Fibroblast of lung (primary cell): ENCODE results near the gene ATP10A. TPM values are rescaled to one million over a fixed set of nuclear protein-coding genes. Genes with fewer than 3 reads are reported as not detected.

ENCODE experiments used
- DNase-seq, 2 donors: peaks; one replicate each; pipeline versions ENCODE4 v3.0.0 to v3.0.0-alpha.2; 2010; ENCODE audit warnings: low read depth in 2 of 2
- H2AFZ ChIP-seq: 2 replicates; pipeline ENCODE4 v1.5.1; 2012; ENCODE audit warnings: low read length, control low read depth, inconsistent platforms
- H3K27ac ChIP-seq: 2 replicates; pipeline ENCODE4 v1.5.1; 2011; ENCODE audit warnings: low read length, control low read depth; ENCODE audit not compliant: insufficient read depth
- H3K27me3 ChIP-seq: 2 replicates; pipeline ENCODE4 v1.5.1; 2011; ENCODE audit warnings: mild to moderate bottlenecking, low read length; ENCODE audit not compliant: control insufficient read depth, insufficient read depth
- H3K36me3 ChIP-seq: 2 replicates; pipeline ENCODE4 v1.5.1; 2011; ENCODE audit warnings: low read length; ENCODE audit not compliant: control insufficient read depth, insufficient read depth
- H3K4me1 ChIP-seq: 2 replicates; pipeline ENCODE4 v1.5.1; 2011; ENCODE audit warnings: low read length; ENCODE audit not compliant: control insufficient read depth, insufficient read depth; ENCODE audit errors: extremely low read depth
- H3K4me2 ChIP-seq: 2 replicates; pipeline ENCODE4 v1.5.1; 2011; ENCODE audit warnings: low read length, control low read depth; ENCODE audit not compliant: insufficient read depth; ENCODE audit errors: extremely low read depth
- H3K4me3 ChIP-seq, 4 experiments: fragments of 200-600 bp in 1 of 4; sonication (generic) in 1 of 4; replicated peaks in 1 of 4; 2 replicates each; pipeline ENCODE4 v1.5.1; 2011 to 2016; ENCODE audit warnings: low read length in 4 of 4, low read depth in 3 of 4, mild to moderate bottlenecking in 3 of 4, control low read depth in 2 of 4, inconsistent platforms in 1 of 4, mixed read lengths in 1 of 4; ENCODE audit not compliant: insufficient read depth in 1 of 4; ENCODE audit errors: control extremely low read depth in 1 of 4
- H3K79me2 ChIP-seq: 2 replicates; pipeline ENCODE4 v1.5.1; 2012; ENCODE audit warnings: mild to moderate bottlenecking, low read length, inconsistent platforms; ENCODE audit not compliant: control insufficient read depth, insufficient read depth
- H3K9ac ChIP-seq: 2 replicates; pipeline ENCODE4 v1.5.1; 2011; ENCODE audit warnings: mild to moderate bottlenecking, low read length, control low read depth; ENCODE audit not compliant: insufficient read depth
- H3K9me3 ChIP-seq: 2 replicates; pipeline ENCODE4 v1.5.1; 2012; ENCODE audit warnings: low read depth, low read length; ENCODE audit not compliant: control insufficient read depth, insufficient read depth
- H4K20me1 ChIP-seq: 2 replicates; pipeline ENCODE4 v1.5.1; 2011; ENCODE audit warnings: low read length; ENCODE audit not compliant: control insufficient read depth, insufficient read depth; ENCODE audit errors: extremely low read depth
- CTCF ChIP-seq, 2 donors: IDR thresholded peaks in 1 of 2; conservative IDR thresholded peaks in 1 of 2; 1 replicate in 1 of 2; 2 replicates in 1 of 2; pipeline ENCODE4 v1.5.1; 2011 to 2012; ENCODE audit warnings: low read length in 2 of 2, control low read depth in 1 of 2, inconsistent platforms in 1 of 2, low read depth in 1 of 2, mild to moderate bottlenecking in 1 of 2
- EZH2 ChIP-seq: IDR thresholded peaks from 2 replicates; pipeline ENCODE4 v1.5.1; 2012; ENCODE audit warnings: low read length, control low read depth, mild to moderate bottlenecking; ENCODE audit errors: missing control alignments
- polyA plus RNA-seq, 2 donors: library from polyadenylated mRNA; depleted of rRNA in 1 of 2; stranded (reverse) in 1 of 2; unstranded in 1 of 2; fragments of >200 nt; gene quantifications; 2 replicates each; pipeline ENCODE4 v1.2.1, GENCODE V29; 2011 to 2012; ENCODE audit warnings: missing spikeins in 1 of 2
- total RNA-seq: library from RNA; depleted of rRNA; stranded (reverse); fragments of >200 nt; gene quantifications from 2 replicates; pipeline ENCODE4 v1.2.1, GENCODE V29; 2014

The ATP10A gene
- total and polyA plus RNA-seq, 2 donors (not counting 1 experiment from before 2014, with no cell fraction given) = 12.7 to 13.8 TPM

- Histone ChIP-seq H3K4me2 (no peak overlapping the region), H3K27ac (no peak overlapping the region), H4K20me1 (no peaks in the 10 kb centered on the region), H3K79me2 (peaks cover 10% of the 10 kb centered on the region), H3K9me3 (no peaks in the 10 kb centered on the region), H2AFZ (no peak overlapping the region), H3K4me3 (no peak overlapping the region), H3K9ac (no peak overlapping the region), H3K36me3 (no peaks in the 10 kb centered on the region), H3K4me1 (peaks cover 9% of the 10 kb centered on the region), H3K27me3 (no peaks in the 10 kb centered on the region)
- no peak for DNase-seq
- no peak for TF ChIP-seq CTCF (conservative IDR thresholded peaks at IDR 0.05 in 1 of 2, IDR thresholded peaks at IDR 0.05 in 1 of 2; ENCODE audit: low read depth in 1 of 2, low read length in 2 of 2)
- no peak for TF ChIP-seq EZH2
Observed at GRCh38 chr15:25796395-25796794, 66.7 kb downstream of the ATP10A start.

GRCh38 chr15:25795712-25796111 lies 67.4 kb downstream of the ATP10A start:
- no peak overlapping the region for H3K4me3 ChIP-seq
- no peak overlapping the region for H2AFZ ChIP-seq
- DNase-seq = no peak
- no peaks in the 10 kb centered on the region for H3K27me3 ChIP-seq
- no peaks in the 10 kb centered on the region for H4K20me1 ChIP-seq
- no peaks in the 10 kb centered on the region for H3K9me3 ChIP-seq
- H3K79me2 ChIP-seq = peaks cover 10% of the 10 kb centered on the region
- TF ChIP-seq EZH2 (no peak), CTCF (conservative IDR thresholded peaks at IDR 0.05 in 1 of 2, IDR thresholded peaks at IDR 0.05 in 1 of 2; ENCODE audit: low read depth in 1 of 2, low read length in 2 of 2) (no peak)
- H3K9ac ChIP-seq = no peak overlapping the region
- H3K4me1 ChIP-seq = peaks cover 15% of the 10 kb centered on the region
- no peak overlapping the region for H3K4me2 ChIP-seq
- no peak overlapping the region for H3K27ac ChIP-seq
- no peaks in the 10 kb centered on the region for H3K36me3 ChIP-seq

- Histone ChIP-seq H3K36me3 (no peaks in the 10 kb centered on the region), H3K9me3 (no peaks in the 10 kb centered on the region), H3K4me1 (peaks cover 16% of the 10 kb centered on the region), H3K9ac (no peak overlapping the region), H2AFZ (no peak overlapping the region), H3K27me3 (no peaks in the 10 kb centered on the region), H3K4me3 (no peak overlapping the region), H3K27ac (no peak overlapping the region), H3K4me2 (no peak overlapping the region), H3K79me2 (peaks cover 10% of the 10 kb centered on the region), H4K20me1 (no peaks in the 10 kb centered on the region)
- TF ChIP-seq EZH2 = no peak
- no peak for TF ChIP-seq CTCF (conservative IDR thresholded peaks at IDR 0.05 in 1 of 2, IDR thresholded peaks at IDR 0.05 in 1 of 2; ENCODE audit: low read depth in 1 of 2, low read length in 2 of 2)
- DNase-seq = no peak
Observed at GRCh38 chr15:25795061-25795460, 68.1 kb downstream of the ATP10A start.
